ENCODE data around the gene GNA14. TPM values are rescaled to one million over a fixed set of nuclear protein-coding genes. Genes with fewer than 3 reads are reported as not detected.
"Not testable (repeated sequence)": the region's sequence is repeated elsewhere in the genome, so short reads cannot be mapped to it uniquely, and the experiment has no call there.

Gene GNA14
- polyA plus RNA-seq, 3 donors from 2014 or later: not detected

- H3K4me1 Mint-ChIP-seq: no peaks in the 10 kb centered on the region
- no peak for DNase-seq
- H3K27ac Mint-ChIP-seq: no peak overlapping the region
- no peaks in the 10 kb centered on the region for H3K9me3 Mint-ChIP-seq
- no peaks in the 10 kb centered on the region for H3K36me3 Mint-ChIP-seq
- H3K4me3 Mint-ChIP-seq: no peak overlapping the region
- peaks cover 0 to 4% (median 3%) of the 10 kb centered on the region in 3 donors for H3K27me3 Mint-ChIP-seq (ENCODE audit: low read depth in 3 of 3)
Measured at GRCh38 chr9:77497322-77498198, 150.6 kb downstream of the GNA14 start.

GRCh38 chr9:77495834-77496671 lies 152.1 kb downstream of the GNA14 start:
- H3K36me3 Mint-ChIP-seq: no peaks in the 10 kb centered on the region
- no peak overlapping the region for H3K4me3 Mint-ChIP-seq
- no peak for DNase-seq
- H3K27ac Mint-ChIP-seq: no peak overlapping the region
- H3K4me1 Mint-ChIP-seq: no peaks in the 10 kb centered on the region
- peaks cover 0 to 5% (median 4%) of the 10 kb centered on the region in 3 donors for H3K27me3 Mint-ChIP-seq (ENCODE audit: low read depth in 3 of 3)
- H3K9me3 Mint-ChIP-seq: peaks cover 0 to 2% (median 0%) of the 10 kb centered on the region in 6 donors

GRCh38 chr9:77490279-77490678 lies 157.8 kb downstream of the GNA14 start:
- not testable (repeated sequence) for H3K27ac Mint-ChIP-seq; H3K36me3 Mint-ChIP-seq; H3K9me3 Mint-ChIP-seq; H3K4me3 Mint-ChIP-seq; DNase-seq; H3K27me3 Mint-ChIP-seq (ENCODE audit: low read depth in 3 of 3)
- H3K4me1 Mint-ChIP-seq: peaks cover 8 to 14% of the 10 kb centered on the region in 2 donors

GRCh38 chr9:77489405-77490163 lies 158.5 kb downstream of the GNA14 start:
- H3K4me3 Mint-ChIP-seq: peak overlapping the region; percentile 65 to 82 (median 72)
- not testable (repeated sequence) for H3K9me3 Mint-ChIP-seq, H3K27ac Mint-ChIP-seq

GRCh38 chr9:77488439-77489126 lies 159.5 kb downstream of the GNA14 start:
- Mint-ChIP-seq H3K4me3 (peak overlapping the region; percentile 65 to 82 (median 72)), H3K27ac (no peak overlapping the region), H3K27me3 (ENCODE audit: low read depth in 3 of 3) (peaks cover 2 to 9% (median 2%) of the 10 kb centered on the region in 3 donors), H3K9me3 (peaks cover 0 to 6% (median under 1%) of the 10 kb centered on the region in 6 donors), H3K4me1 (peaks cover 8 to 14% of the 10 kb centered on the region in 2 donors), H3K36me3 (no peaks in the 10 kb centered on the region)
- DNase-seq: no peak

More at GRCh38 chr9:77489405-77490163, 158.5 kb downstream of the GNA14 start:
- not testable (repeated sequence) for H3K36me3 Mint-ChIP-seq; H3K27me3 Mint-ChIP-seq (ENCODE audit: low read depth in 3 of 3); DNase-seq
- peaks cover 8 to 14% of the 10 kb centered on the region in 2 donors for H3K4me1 Mint-ChIP-seq

- Mint-ChIP-seq H3K27me3 (ENCODE audit: low read depth in 3 of 3) (peaks cover 2 to 13% (median 2%) of the 10 kb centered on the region in 3 donors), H3K36me3 (no peaks in the 10 kb centered on the region)
- DNase-seq: no peak
Measured at GRCh38 chr9:77486968-77487367, 161.2 kb downstream of the GNA14 start.

GRCh38 chr9:77486463-77486862 lies 161.7 kb downstream of the GNA14 start:
- Mint-ChIP-seq H3K27me3 (ENCODE audit: low read depth in 3 of 3) (peaks cover 2 to 13% (median 3%) of the 10 kb centered on the region in 3 donors), H3K4me1 (peaks cover 8 to 14% of the 10 kb centered on the region in 2 donors), H3K27ac (no peak overlapping the region)

More at GRCh38 chr9:77486968-77487367, 161.2 kb downstream of the GNA14 start:
- H3K4me3 Mint-ChIP-seq: no peak overlapping the region
- no peak overlapping the region for H3K27ac Mint-ChIP-seq
- peaks cover 0 to 6% (median under 1%) of the 10 kb centered on the region in 6 donors for H3K9me3 Mint-ChIP-seq
- H3K4me1 Mint-ChIP-seq: peaks cover 8 to 14% of the 10 kb centered on the region in 2 donors

GRCh38 chr9:77475641-77476473 lies 172.3 kb downstream of the GNA14 start:
- peaks cover 0 to 5% (median 1%) of the 10 kb centered on the region in 6 donors for H3K9me3 Mint-ChIP-seq
- peaks cover 0 to 4% (median 0%) of the 10 kb centered on the region in 3 donors for H3K27me3 Mint-ChIP-seq (ENCODE audit: low read depth in 3 of 3)
- DNase-seq: no peak
- peak overlapping the region in 3 of 6 donors; percentile 32 to 37 (median 36) for H3K27ac Mint-ChIP-seq
- H3K4me3 Mint-ChIP-seq: no peak overlapping the region
- H3K4me1 Mint-ChIP-seq: peaks cover 7 to 12% of the 10 kb centered on the region in 2 donors
- H3K36me3 Mint-ChIP-seq: peaks cover 0 to 3% (median 0%) of the 10 kb centered on the region in 3 donors

More at GRCh38 chr9:77486463-77486862, 161.7 kb downstream of the GNA14 start:
- Mint-ChIP-seq H3K36me3 (no peaks in the 10 kb centered on the region), H3K4me3 (no peak overlapping the region), H3K9me3 (peaks cover 0 to 6% (median under 1%) of the 10 kb centered on the region in 6 donors)
- DNase-seq: no peak

GRCh38 chr9:77474936-77475335 lies 173.2 kb downstream of the GNA14 start:
- peaks cover 0 to 3% (median 0%) of the 10 kb centered on the region in 3 donors for H3K36me3 Mint-ChIP-seq
- peaks cover 0 to 4% (median 0%) of the 10 kb centered on the region in 3 donors for H3K27me3 Mint-ChIP-seq (ENCODE audit: low read depth in 3 of 3)
- peaks cover 0 to 5% (median 1%) of the 10 kb centered on the region in 6 donors for H3K9me3 Mint-ChIP-seq
- DNase-seq: no peak
- no peak overlapping the region for H3K4me3 Mint-ChIP-seq
- H3K4me1 Mint-ChIP-seq: peaks cover 7 to 12% of the 10 kb centered on the region in 2 donors
- no peak overlapping the region for H3K27ac Mint-ChIP-seq

GRCh38 chr9:77472646-77473045 lies 175.5 kb downstream of the GNA14 start:
- peaks cover 0 to 4% (median 0%) of the 10 kb centered on the region in 3 donors for H3K27me3 Mint-ChIP-seq (ENCODE audit: low read depth in 3 of 3)
- no peak overlapping the region for H3K27ac Mint-ChIP-seq
- H3K4me1 Mint-ChIP-seq: peaks cover 7 to 12% of the 10 kb centered on the region in 2 donors
- peaks cover 0 to 1% (median 0%) of the 10 kb centered on the region in 3 donors for H3K36me3 Mint-ChIP-seq
- peaks cover 0 to 3% (median under 1%) of the 10 kb centered on the region in 6 donors for H3K9me3 Mint-ChIP-seq
- H3K4me3 Mint-ChIP-seq: no peak overlapping the region
- DNase-seq: no peak

GRCh38 chr9:77471572-77471971 lies 176.6 kb downstream of the GNA14 start:
- Mint-ChIP-seq H3K9me3 (peaks cover 0 to 2% (median 0%) of the 10 kb centered on the region in 6 donors), H3K4me3 (no peak overlapping the region), H3K36me3 (no peaks in the 10 kb centered on the region), H3K27me3 (ENCODE audit: low read depth in 3 of 3) (peaks cover 0 to 5% (median 4%) of the 10 kb centered on the region in 3 donors), H3K27ac (no peak overlapping the region), H3K4me1 (peaks cover 7 to 12% of the 10 kb centered on the region in 2 donors)
- DNase-seq: no peak

Measured in immature natural killer cell (primary cell).